Inflammatory macrophage treated with lipopolysaccharide for 4 hours (primary cell): Measurements from ENCODE around the gene C17orf107.

ENCODE experiments used
- DNase-seq: peaks from one replicate; pipeline ENCODE4 v3.0.0-alpha.2; 2020

C17orf107 gene

GRCh38 chr17:4937553-4937952 lies 38.2 kb downstream of the C17orf107 start:
- DNase-seq, result no peak

GRCh38 chr17:4938069-4938491 lies 38.7 kb downstream of the C17orf107 start:
- DNase-seq, result no peak

- DNase-seq, result no peak
These were observed 39.6 kb downstream of the C17orf107 start for GRCh38 chr17:4938688-4939545.

GRCh38 chr17:4939546-4939795 lies 40.1 kb downstream of the C17orf107 start:
- DNase-seq, result no peak

- peak; percentile 100 for DNase-seq
These were observed 40.6 kb downstream of the C17orf107 start, which contains the start of the genes RNF167 and SLC25A11 for GRCh38 chr17:4939796-4940554. TSS of gene RNF167 (plus strand) at chr17:4940268. CDS start at chr17:4940910, 642 bp downstream. TSS of gene SLC25A11 (minus strand) at chr17:4940046. CDS start at chr17:4939910, 136 bp downstream.

- no peak for DNase-seq
These were observed 41.4 kb downstream of the C17orf107 start for GRCh38 chr17:4940555-4941318.

GRCh38 chr17:4941319-4941610 lies 41.9 kb downstream of the C17orf107 start:
- no peak for DNase-seq

GRCh38 chr17:4942760-4943508 lies 43.6 kb downstream of the C17orf107 start:
- no peak for DNase-seq

- no peak for DNase-seq
These were observed 44.8 kb downstream of the C17orf107 start for GRCh38 chr17:4944163-4944553.

GRCh38 chr17:4944554-4945175 lies 45.3 kb downstream of the C17orf107 start:
- no peak for DNase-seq

GRCh38 chr17:4945176-4945943 lies 46.0 kb downstream of the C17orf107 start:
- peak; percentile 93 for DNase-seq

GRCh38 chr17:4945944-4946280 lies 46.6 kb downstream of the C17orf107 start:
- DNase-seq, result peak; percentile 10

- peak; percentile 68 for DNase-seq
These were observed 47.1 kb downstream of the C17orf107 start for GRCh38 chr17:4946312-4946976.

- peak; percentile 40 for DNase-seq
These were observed 47.7 kb downstream of the C17orf107 start for GRCh38 chr17:4947010-4947410.

GRCh38 chr17:4947411-4948165 lies 48.3 kb downstream of the C17orf107 start:
- peak; percentile 76 for DNase-seq

GRCh38 chr17:4948166-4948930 lies 49.0 kb downstream of the C17orf107 start, which contains the start of gene PFN1:
TSS of gene PFN1 (minus strand) at chr17:4948530. CDS start at chr17:4948394, 136 bp downstream.
- peak; percentile 96 for DNase-seq

GRCh38 chr17:4948931-4949320 lies 49.6 kb downstream of the C17orf107 start:
- DNase-seq, result peak; percentile 93

GRCh38 chr17:4949321-4950074 lies 50.2 kb downstream of the C17orf107 start:
- DNase-seq, result peak; percentile 95
